Small intestine (tissue), 7 donors: ENCODE results near the gene AGAP3. TPM values are rescaled to one million over a fixed set of nuclear protein-coding genes. Genes with fewer than 3 reads are reported as not detected.

ENCODE experiments used
- DNase-seq, 2 donors: peaks; one replicate each; pipeline versions ENCODE4 v3.0.0 to v3.0.0-alpha.2; 2013
- FAIRE-seq: peaks from 2 replicates; lab custom pipeline; 2012; peaks lifted over from hg19 to GRCh38; lab: Jason Lieb, UNC
- H3K27ac ChIP-seq, 3 donors: one replicate each; pipeline ENCODE4 v1.5.1; 2013; ENCODE audit warnings: low read length in 2 of 3, mild to moderate bottlenecking in 2 of 3, control low read depth in 1 of 3, inconsistent platforms in 1 of 3, low read depth in 1 of 3, moderate library complexity in 1 of 3
- H3K27me3 ChIP-seq, 3 donors: one replicate each; pipeline ENCODE4 v1.6.1; 2013; ENCODE audit warnings: low read length in 3 of 3, inconsistent platforms in 1 of 3; ENCODE audit not compliant: control insufficient read depth in 3 of 3, insufficient read depth in 3 of 3
- H3K36me3 ChIP-seq, 3 donors: one replicate each; pipeline ENCODE4 v1.6.1; 2013; ENCODE audit warnings: low read length in 3 of 3, inconsistent platforms in 1 of 3, low read depth in 1 of 3, mild to moderate bottlenecking in 1 of 3, moderate library complexity in 1 of 3; ENCODE audit not compliant: control insufficient read depth in 3 of 3, insufficient read depth in 2 of 3
- H3K4me1 ChIP-seq, 3 donors: one replicate each; pipeline ENCODE4 v1.6.1; 2013; ENCODE audit warnings: low read length in 2 of 3, inconsistent platforms in 1 of 3, low read depth in 1 of 3, mild to moderate bottlenecking in 1 of 3, moderate library complexity in 1 of 3; ENCODE audit not compliant: control insufficient read depth in 3 of 3, insufficient read depth in 2 of 3
- H3K4me3 ChIP-seq, 3 donors: one replicate each; pipeline ENCODE4 v1.5.1; 2013; ENCODE audit warnings: low read length in 3 of 3, control low read depth in 1 of 3, inconsistent platforms in 1 of 3, low read depth in 1 of 3, mild to moderate bottlenecking in 1 of 3, moderate library complexity in 1 of 3
- H3K9me3 ChIP-seq, 2 donors: one replicate each; pipeline ENCODE4 v1.6.1; 2013; ENCODE audit warnings: low read depth in 1 of 2, low read length in 1 of 2; ENCODE audit not compliant: control insufficient read depth in 2 of 2, insufficient read depth in 1 of 2
- WGBS, 3 donors: extraction: QIAGEN DNeasy Blood & Tissue Kit; methylation state at CpG; one replicate each; pipeline ENCODE4 v1.1.7; 2013; 5-methylcytosine and 5-hydroxymethylcytosine counted together
- polyA plus RNA-seq, 4 donors: library from polyadenylated mRNA; stranded (reverse) in 3 of 4; unstranded in 1 of 4; fragments of 200-250 nt in 3 of 4; fragments of 120-200 nt in 1 of 4; gene quantifications; one replicate each; pipeline versions ENCODE4 v1.2.1 to v1.2.3, GENCODE V29; 2013
- donor health status: healthy with polysubstance abuse.
- donor health status: control.
- donor health status: control.
- donor health status: Bipolar disorder and iron deficiency.
- donor health status: healthy.

The AGAP3 gene
- polyA plus RNA-seq, 4 donors = 46.5 to 57.9 (median 54.4) TPM

GRCh38 chr7:151053751-151054150, 32.5 kb upstream of the AGAP3 start:
- Histone ChIP-seq H3K4me1 (peaks cover 0 to 20% (median 0%) of the 10 kb centered on the region in 3 donors), H3K9me3 (no peaks in the 10 kb centered on the region), H3K36me3 (peaks cover 0 to 30% (median 0%) of the 10 kb centered on the region in 3 donors), H3K27me3 (peaks cover 0 to 16% (median 0%) of the 10 kb centered on the region in 3 donors), H3K27ac (no peak overlapping the region), H3K4me3 (no peak overlapping the region)
- DNase-seq (no peak), FAIRE-seq (no peak)
- 87 to 96% (median 94%) methylated on average over 8 of the region's 8 CpGs for WGBS, 3 donors

GRCh38 chr7:151056283-151056665, 30.0 kb upstream of the AGAP3 start:
- Histone ChIP-seq H3K4me3 (no peak overlapping the region), H3K27me3 (no peaks in the 10 kb centered on the region), H3K27ac (no peak overlapping the region), H3K4me1 (peaks cover 0 to 32% (median 7%) of the 10 kb centered on the region in 3 donors), H3K36me3 (peaks cover 0 to 30% (median 0%) of the 10 kb centered on the region in 3 donors), H3K9me3 (no peaks in the 10 kb centered on the region)
- no peak for FAIRE-seq
- DNase-seq = no peak
- WGBS, 3 donors = 81 to 88% (median 85%) methylated on average over 6 of the region's 6 CpGs

DNA sequence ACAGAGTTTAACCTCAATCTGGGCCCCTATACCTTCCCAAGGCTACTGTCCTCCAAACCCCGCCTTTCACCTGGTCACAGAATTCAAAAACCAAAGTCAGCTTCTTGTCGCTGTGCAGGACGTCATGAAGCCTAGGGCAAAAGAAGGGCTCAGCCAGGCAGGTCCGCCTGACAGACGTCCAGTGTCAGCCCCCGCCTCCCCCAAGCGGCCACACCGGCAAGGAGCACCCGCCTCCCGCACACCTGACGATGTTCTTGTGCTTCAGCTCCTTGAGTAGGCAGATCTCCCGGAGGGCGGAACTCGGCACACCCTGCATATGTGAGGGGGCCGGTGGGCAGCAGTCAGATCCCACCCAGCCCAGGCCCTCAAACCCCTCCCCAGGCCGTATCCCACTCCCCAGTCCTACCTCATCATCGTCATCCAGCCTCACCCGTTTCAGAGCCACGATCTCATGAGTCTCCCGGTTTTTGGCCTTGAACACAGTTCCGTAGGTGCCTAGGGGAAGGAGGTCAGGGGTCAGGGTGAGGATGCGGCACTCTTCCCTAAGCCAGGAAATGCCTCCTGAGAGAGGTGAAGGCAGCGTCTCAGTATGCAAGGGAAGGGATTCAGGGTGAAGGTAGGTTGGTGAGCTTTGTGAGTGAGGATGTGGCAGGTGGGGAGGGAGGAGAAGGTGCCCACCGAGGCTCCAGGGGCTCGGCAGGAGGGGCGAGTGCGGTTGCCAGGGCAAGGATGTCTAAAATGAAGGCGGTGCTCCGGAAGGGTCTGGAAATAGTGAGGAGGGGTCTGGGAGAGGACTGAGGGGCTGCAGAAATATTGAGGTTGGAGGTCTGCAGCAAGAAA, 29.4 kb upstream of the AGAP3 start:
- H3K9me3 ChIP-seq = no peaks in the 10 kb centered on the region
- peaks cover 0 to 33% (median 0%) of the 10 kb centered on the region in 3 donors for H3K36me3 ChIP-seq
- WGBS, 3 donors = 24 to 41% (median 39%) methylated on average over 27 to 29 of the region's 29 CpGs
- no peak overlapping the region for H3K27ac ChIP-seq
- peaks cover 0 to 38% (median 9%) of the 10 kb centered on the region in 3 donors for H3K4me1 ChIP-seq
- DNase-seq (peak; percentile 19 to 53), FAIRE-seq (no peak)
- no peaks in the 10 kb centered on the region for H3K27me3 ChIP-seq
- peak overlapping the region in 2 of 3 donors; percentile 80 to 82 for H3K4me3 ChIP-seq

- WGBS, 3 donors = 0% methylated on average over 30 of the region's 30 CpGs
- H3K4me3 ChIP-seq = peak within 1 kb of the TSS; percentile 43 to 82 (median 80)
- FAIRE-seq = no peak
Observed at GRCh38 chr7:151057506-151057988, 28.7 kb upstream of the AGAP3 start, which contains the start of gene CDK5. Gene CDK5 (minus strand): TSS chr7:151057897. CDS start chr7:151057848, 49 bp downstream.

DNA sequence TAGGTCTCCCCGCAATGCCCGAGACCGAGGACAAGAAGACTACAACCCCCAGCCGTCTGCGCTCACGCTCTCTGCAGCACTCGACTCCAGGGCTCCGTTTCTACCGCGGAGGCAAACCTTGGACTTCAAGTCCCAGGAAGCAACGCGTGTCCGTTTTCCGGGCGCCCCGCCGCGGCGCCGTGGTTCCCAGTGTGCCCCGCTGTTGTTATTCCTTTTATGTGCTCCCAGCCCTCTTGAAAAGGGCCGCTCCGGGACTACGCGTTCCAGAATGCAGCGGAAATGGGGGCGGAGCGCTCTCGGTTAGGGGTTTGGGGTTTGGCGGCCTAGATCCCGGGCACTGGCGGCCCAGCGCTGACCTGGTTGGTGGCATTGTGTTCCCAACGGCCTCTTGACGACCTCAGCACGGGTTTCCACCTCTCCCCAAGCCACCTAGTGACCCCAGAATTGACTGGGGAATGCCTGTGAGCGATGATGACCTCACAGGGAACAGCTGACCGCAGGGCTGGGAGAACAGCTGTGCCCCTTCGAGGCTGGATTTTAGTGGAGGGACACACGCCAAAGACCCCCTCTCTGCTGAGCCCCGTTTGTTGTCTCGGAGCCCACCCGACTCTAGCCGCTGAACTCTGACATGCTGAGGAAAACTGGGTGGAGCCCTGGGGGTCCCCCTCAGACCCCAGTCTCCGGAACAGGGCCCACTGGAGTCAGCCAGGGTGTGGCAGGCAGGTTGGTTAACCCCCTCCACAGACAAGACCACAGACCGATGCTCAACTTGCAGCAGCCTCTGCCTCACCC, 28.1 kb upstream of the AGAP3 start:
- FAIRE-seq = peak; percentile 39
- Histone ChIP-seq H3K4me3 (peak overlapping the region; percentile 43 to 82 (median 80)), H3K27ac (peak overlapping the region; percentile 91 to 99 (median 94)), H3K9me3 (no peaks in the 10 kb centered on the region), H3K27me3 (no peaks in the 10 kb centered on the region), H3K4me1 (peaks cover 0 to 41% (median 9%) of the 10 kb centered on the region in 3 donors), H3K36me3 (peaks cover 0 to 30% (median 0%) of the 10 kb centered on the region in 3 donors)
- peak; percentile 99 to 100 for DNase-seq
- WGBS, 3 donors = 0% methylated on average over 42 to 46 of the region's 46 CpGs

More at GRCh38 chr7:151057506-151057988, 28.7 kb upstream of the AGAP3 start, which contains the start of gene CDK5:
- Histone ChIP-seq H3K4me1 (peaks cover 0 to 41% (median 9%) of the 10 kb centered on the region in 3 donors), H3K9me3 (no peaks in the 10 kb centered on the region), H3K27me3 (no peaks in the 10 kb centered on the region), H3K27ac (peak within 1 kb of the TSS; percentile 91 to 99 (median 94)), H3K36me3 (peaks cover 0 to 33% (median 0%) of the 10 kb centered on the region in 3 donors)
- no peak for DNase-seq

- Histone ChIP-seq H3K36me3 (peaks cover 0 to 29% (median 0%) of the 10 kb centered on the region in 3 donors), H3K27me3 (no peaks in the 10 kb centered on the region), H3K4me1 (peaks cover 0 to 47% (median 9%) of the 10 kb centered on the region in 3 donors), H3K9me3 (no peaks in the 10 kb centered on the region), H3K27ac (peak overlapping the region; percentile 91 to 99 (median 94)), H3K4me3 (peak overlapping the region; percentile 32 to 82 (median 80))
- 3 to 4% (median 3%) methylated on average over 17 to 18 of the region's 18 CpGs for WGBS, 3 donors
- DNase-seq (peak; percentile 36 to 66), FAIRE-seq (no peak)
Observed at GRCh38 chr7:151058781-151059366, 27.4 kb upstream of the AGAP3 start.

- H3K4me3 ChIP-seq = peak within 1 kb of the TSS; percentile 73 to 82 (median 80)
- WGBS, 3 donors = 1% methylated on average over 47 to 75 of the region's 75 CpGs
- peak within 1 kb of the TSS; percentile 91 to 99 (median 94) for H3K27ac ChIP-seq
- peaks cover 0 to 29% (median 6%) of the 10 kb centered on the region in 3 donors for H3K36me3 ChIP-seq
- peaks cover 0 to 48% (median 9%) of the 10 kb centered on the region in 3 donors for H3K4me1 ChIP-seq
- DNase-seq = peak; percentile 68 to 94
- no peak for FAIRE-seq
- no peaks in the 10 kb centered on the region for H3K9me3 ChIP-seq
- H3K27me3 ChIP-seq = no peaks in the 10 kb centered on the region
Observed at GRCh38 chr7:151059367-151060112, 26.7 kb upstream of the AGAP3 start, which contains the start of gene SLC4A2. Gene SLC4A2 (plus strand): TSS chr7:151059589. CDS start chr7:151061988, 2,399 bp downstream.
